Neural progenitor cell (in vitro differentiated cells): ENCODE data around the gene DLL4. TPM values are rescaled to one million over a fixed set of nuclear protein-coding genes. Genes with fewer than 3 reads are reported as not detected.

ENCODE experiments used
- DNase-seq: peaks from one replicate; pipeline ENCODE4 v3.0.0-alpha.2; 2016; ENCODE audit warnings: low spot score
- H2AFZ ChIP-seq: fragments of 200-600 bp; sonication (generic); replicated peaks from 2 replicates; pipeline ENCODE4 v1.6.1; 2016; ENCODE audit warnings: antibody characterized with exemption
- H3F3A ChIP-seq: fragments of 200-600 bp; sonication (generic); 2 replicates; pipeline ENCODE4 v1.6.1; 2016; ENCODE audit warnings: antibody characterized with exemption, low read depth
- H3K27ac ChIP-seq: fragments of 200-600 bp; sonication (generic); 2 replicates; pipeline ENCODE4 v1.5.1; 2016; ENCODE audit warnings: mild to moderate bottlenecking
- H3K27me3 ChIP-seq: fragments of 200-600 bp; sonication (generic); 2 replicates; pipeline ENCODE4 v1.6.1; 2016; ENCODE audit warnings: mild to moderate bottlenecking, moderate library complexity
- H3K36me3 ChIP-seq: fragments of 200-600 bp; sonication (generic); 2 replicates; pipeline ENCODE4 v1.5.1; 2016
- H3K4me1 ChIP-seq: fragments of 200-600 bp; sonication (generic); 2 replicates; pipeline ENCODE4 v1.6.1; 2016; ENCODE audit warnings: mixed run types
- H3K4me2 ChIP-seq: fragments of 200-600 bp; sonication (generic); 2 replicates; pipeline ENCODE4 v1.6.1; 2016
- H3K4me3 ChIP-seq: fragments of 200-600 bp; sonication (generic); 2 replicates; pipeline ENCODE4 v1.5.1; 2016
- H3K79me2 ChIP-seq: fragments of 200-600 bp; sonication (generic); 2 replicates; pipeline ENCODE4 v1.6.1; 2016; ENCODE audit warnings: low read depth
- H3K9ac ChIP-seq: fragments of 200-600 bp; sonication (generic); 2 replicates; pipeline ENCODE4 v1.6.1; 2016
- H3K9me3 ChIP-seq: fragments of 200-600 bp; sonication (generic); 2 replicates; pipeline ENCODE4 v1.5.1; 2016; ENCODE audit warnings: low read depth
- H4K20me1 ChIP-seq: fragments of 200-600 bp; sonication (generic); 2 replicates; pipeline ENCODE4 v1.6.1; 2016; ENCODE audit warnings: low read depth
- H3K27ac Mint-ChIP-seq: 3 replicates; pipeline ENCODE4 v1.8.0; 2021; ENCODE audit warnings: mixed read lengths
- H3K27me3 Mint-ChIP-seq: 2 replicates; pipeline ENCODE4 v1.8.0; 2022; ENCODE audit warnings: low read depth, mild to moderate bottlenecking, inconsistent platforms, moderate library complexity, mixed read lengths; ENCODE audit not compliant: insufficient read depth
- H3K36me3 Mint-ChIP-seq: 3 replicates; pipeline ENCODE4 v1.8.0; 2021; ENCODE audit warnings: mixed read lengths
- H3K4me1 Mint-ChIP-seq: 3 replicates; pipeline ENCODE4 v1.8.0; 2021; ENCODE audit warnings: mixed read lengths
- H3K4me3 Mint-ChIP-seq: 3 replicates; pipeline ENCODE4 v1.8.0; 2021; ENCODE audit warnings: mild to moderate bottlenecking, moderate library complexity, mixed read lengths
- H3K9me3 Mint-ChIP-seq: 3 replicates; pipeline ENCODE4 v1.8.0; 2020; ENCODE audit warnings: mixed read lengths
- EZH2 ChIP-seq: fragments of 200-600 bp; sonication (generic); IDR thresholded peaks from 2 replicates; pipeline ENCODE4 v1.6.1; 2017; ENCODE audit warnings: antibody characterized with exemption, mild to moderate bottlenecking, moderate library complexity
- EZH2phosphoT487 ChIP-seq: fragments of 200-600 bp; sonication (generic); IDR thresholded peaks from 2 replicates; pipeline ENCODE4 v1.6.1; 2017; ENCODE audit warnings: antibody characterized with exemption
- total RNA-seq: library from RNA; depleted of rRNA; stranded (reverse); fragments of >200 nt; gene quantifications from 2 replicates; pipeline ENCODE4 v1.2.3, GENCODE V29; 2015; ENCODE audit warnings: low replicate concordance
- TF ChIP-seq, protein P1 (sequence below): fragments of 200-600 bp; sonication (generic); IDR thresholded peaks from 2 replicates; pipeline ENCODE4 v1.5.1; 2017; ENCODE audit warnings: antibody characterized with exemption, mild to moderate bottlenecking

Gene DLL4
- total RNA-seq, 1 donor from 2014 or later: not detected

DNA sequence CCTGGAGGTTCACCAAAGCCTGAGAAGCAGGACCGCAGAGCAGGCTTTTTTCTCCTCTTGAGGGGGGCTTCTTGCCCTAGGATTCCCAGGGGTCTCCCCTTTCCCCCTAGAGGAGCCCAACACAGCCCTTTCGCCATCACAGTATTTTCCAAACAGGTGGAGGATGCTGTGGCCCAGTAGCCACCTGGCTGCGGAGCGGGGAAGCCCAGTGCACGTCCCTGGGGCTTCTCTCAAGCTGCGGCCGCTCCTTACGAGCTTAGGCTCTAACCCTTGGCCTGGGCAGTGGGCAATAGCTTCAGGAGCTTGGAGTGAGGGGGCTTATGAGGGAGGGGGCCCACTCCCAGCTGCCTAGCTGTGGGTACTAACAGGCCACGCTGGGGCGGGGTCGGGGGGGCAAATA is 11.6 kb upstream of the DLL4 start:
- Histone ChIP-seq H3K27ac (no peak overlapping the region), H3K27me3 (peaks cover 43% of the 10 kb centered on the region), H4K20me1 (no peaks in the 10 kb centered on the region), H3K4me3 (no peak overlapping the region), H3F3A (peaks cover 6% of the 10 kb centered on the region), H3K36me3 (no peaks in the 10 kb centered on the region), H3K4me2 (no peak overlapping the region), H2AFZ (no peak overlapping the region), H3K9ac (no peak overlapping the region), H3K79me2 (no peaks in the 10 kb centered on the region), H3K4me1 (peaks cover 18% of the 10 kb centered on the region), H3K9me3 (no peaks in the 10 kb centered on the region)
- peak; percentile 49 for DNase-seq
- Mint-ChIP-seq H3K27ac (no peak overlapping the region), H3K9me3 (no peaks in the 10 kb centered on the region), H3K36me3 (no peaks in the 10 kb centered on the region), H3K27me3 (peaks cover 30% of the 10 kb centered on the region), H3K4me3 (no peak overlapping the region), H3K4me1 (peaks cover 3% of the 10 kb centered on the region)
- TF ChIP-seq EZH2phosphoT487: no peak
- TF ChIP-seq EZH2: no peak

DNA sequence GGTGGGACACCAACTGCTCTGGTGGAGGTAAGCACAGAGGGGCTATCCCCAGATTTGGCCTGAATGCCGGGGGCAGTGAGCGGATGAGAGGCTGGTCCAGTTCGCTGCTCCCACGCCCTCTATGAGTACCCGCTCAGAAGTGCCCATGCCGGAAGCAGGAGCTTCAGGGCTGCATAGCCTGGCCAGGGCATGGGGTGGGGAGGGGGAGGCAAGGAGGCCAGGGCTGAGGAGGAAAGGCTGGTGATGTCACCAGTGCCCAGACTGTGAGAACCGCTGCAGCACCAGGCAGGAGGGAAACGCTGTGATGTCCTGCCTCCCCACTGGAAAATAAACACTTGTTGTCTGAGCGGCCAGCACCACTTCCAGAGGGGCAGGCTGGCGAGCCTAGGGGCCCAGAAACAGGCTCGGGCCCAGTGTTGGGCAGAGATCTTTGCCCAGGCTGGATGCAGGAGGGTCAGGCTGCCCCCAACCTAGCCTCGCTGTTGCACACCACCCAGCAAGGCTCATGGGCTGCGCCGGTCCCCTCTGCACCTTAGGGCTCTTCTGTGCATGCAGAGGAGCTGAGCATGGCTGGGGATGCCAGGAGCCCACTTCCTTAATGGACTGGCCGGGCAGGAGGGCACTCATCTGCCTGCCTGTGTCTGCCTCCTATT is 10.9 kb upstream of the DLL4 start:
- H3K27me3 Mint-ChIP-seq: peaks cover 37% of the 10 kb centered on the region

DNA sequence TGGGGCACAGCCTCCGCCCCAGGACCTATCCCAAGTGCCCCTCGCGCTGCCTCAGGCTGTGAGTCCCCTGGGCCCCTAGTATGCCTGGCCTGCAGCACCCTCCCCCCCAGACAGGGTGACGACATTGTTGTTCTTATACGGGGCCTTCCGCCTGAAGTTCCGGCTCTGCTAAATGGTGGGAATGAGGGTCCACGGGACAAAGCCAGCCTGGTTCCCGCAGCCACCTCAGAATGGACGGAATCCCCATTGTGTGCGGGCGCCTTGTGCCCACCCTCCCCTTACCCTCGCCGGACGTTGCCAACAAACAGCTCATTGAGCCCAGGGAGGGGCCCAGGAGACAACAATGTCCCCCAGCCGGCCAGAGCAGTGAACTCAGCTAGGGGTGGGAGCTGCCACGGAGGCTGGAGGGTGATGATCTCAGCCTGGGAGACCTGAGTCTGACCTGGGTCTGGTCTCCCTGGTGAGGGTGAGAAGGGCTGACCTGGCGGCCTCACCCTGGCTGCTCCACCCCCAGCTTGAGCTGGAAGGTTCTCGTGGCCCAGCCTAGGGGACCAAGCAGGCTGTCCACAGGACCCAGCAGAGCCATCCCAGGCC is 10.2 kb upstream of the DLL4 start:
- no peaks in the 10 kb centered on the region for H3K36me3 Mint-ChIP-seq
- Histone ChIP-seq H3K27ac (no peak overlapping the region), H3K9ac (no peak overlapping the region), H3K9me3 (no peaks in the 10 kb centered on the region), H4K20me1 (no peaks in the 10 kb centered on the region), H3K4me3 (no peak overlapping the region), H3K4me1 (peaks cover 18% of the 10 kb centered on the region), H3K27me3 (peaks cover 56% of the 10 kb centered on the region), H2AFZ (no peak overlapping the region), H3K79me2 (no peaks in the 10 kb centered on the region), H3F3A (peaks cover 6% of the 10 kb centered on the region), H3K36me3 (no peaks in the 10 kb centered on the region), H3K4me2 (no peak overlapping the region)
- no peaks in the 10 kb centered on the region for H3K9me3 Mint-ChIP-seq
- no peak overlapping the region for H3K4me3 Mint-ChIP-seq
- no peak for TF ChIP-seq EZH2
- TF ChIP-seq EZH2phosphoT487: no peak
- TF ChIP-seq, protein P1, sequence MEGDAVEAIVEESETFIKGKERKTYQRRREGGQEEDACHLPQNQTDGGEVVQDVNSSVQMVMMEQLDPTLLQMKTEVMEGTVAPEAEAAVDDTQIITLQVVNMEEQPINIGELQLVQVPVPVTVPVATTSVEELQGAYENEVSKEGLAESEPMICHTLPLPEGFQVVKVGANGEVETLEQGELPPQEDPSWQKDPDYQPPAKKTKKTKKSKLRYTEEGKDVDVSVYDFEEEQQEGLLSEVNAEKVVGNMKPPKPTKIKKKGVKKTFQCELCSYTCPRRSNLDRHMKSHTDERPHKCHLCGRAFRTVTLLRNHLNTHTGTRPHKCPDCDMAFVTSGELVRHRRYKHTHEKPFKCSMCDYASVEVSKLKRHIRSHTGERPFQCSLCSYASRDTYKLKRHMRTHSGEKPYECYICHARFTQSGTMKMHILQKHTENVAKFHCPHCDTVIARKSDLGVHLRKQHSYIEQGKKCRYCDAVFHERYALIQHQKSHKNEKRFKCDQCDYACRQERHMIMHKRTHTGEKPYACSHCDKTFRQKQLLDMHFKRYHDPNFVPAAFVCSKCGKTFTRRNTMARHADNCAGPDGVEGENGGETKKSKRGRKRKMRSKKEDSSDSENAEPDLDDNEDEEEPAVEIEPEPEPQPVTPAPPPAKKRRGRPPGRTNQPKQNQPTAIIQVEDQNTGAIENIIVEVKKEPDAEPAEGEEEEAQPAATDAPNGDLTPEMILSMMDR: no peak
- H3K27me3 Mint-ChIP-seq: peaks cover 39% of the 10 kb centered on the region
- H3K4me1 Mint-ChIP-seq: peaks cover 3% of the 10 kb centered on the region
- no peak for DNase-seq
- no peak overlapping the region for H3K27ac Mint-ChIP-seq

More for the DNA sequence above, 10.9 kb upstream of the DLL4 start:
- Histone ChIP-seq H3K27ac (no peak overlapping the region), H3F3A (peaks cover 6% of the 10 kb centered on the region), H3K4me2 (no peak overlapping the region), H2AFZ (no peak overlapping the region), H3K9ac (no peak overlapping the region), H3K27me3 (peaks cover 50% of the 10 kb centered on the region), H3K36me3 (no peaks in the 10 kb centered on the region), H3K4me1 (peaks cover 18% of the 10 kb centered on the region), H4K20me1 (no peaks in the 10 kb centered on the region), H3K9me3 (no peaks in the 10 kb centered on the region), H3K4me3 (no peak overlapping the region), H3K79me2 (no peaks in the 10 kb centered on the region)
- TF ChIP-seq EZH2 (no peak), EZH2phosphoT487 (no peak)
- TF ChIP-seq, protein P1: no peak
- Mint-ChIP-seq H3K4me1 (peaks cover 3% of the 10 kb centered on the region), H3K27ac (peak overlapping the region; percentile 53), H3K9me3 (no peaks in the 10 kb centered on the region), H3K4me3 (no peak overlapping the region), H3K36me3 (no peaks in the 10 kb centered on the region)
- DNase-seq: no peak
